ENCODE measurements around the gene ITGB3. TPM values are rescaled to one million over a fixed set of nuclear protein-coding genes. Genes with fewer than 3 reads are reported as not detected.
"Not testable (repeated sequence)": the region's sequence is repeated elsewhere in the genome, so short reads cannot be mapped to it uniquely, and the experiment has no call there.

The ITGB3 gene
- total RNA-seq, 1 donor from 2014 or later: 116 TPM

DNA sequence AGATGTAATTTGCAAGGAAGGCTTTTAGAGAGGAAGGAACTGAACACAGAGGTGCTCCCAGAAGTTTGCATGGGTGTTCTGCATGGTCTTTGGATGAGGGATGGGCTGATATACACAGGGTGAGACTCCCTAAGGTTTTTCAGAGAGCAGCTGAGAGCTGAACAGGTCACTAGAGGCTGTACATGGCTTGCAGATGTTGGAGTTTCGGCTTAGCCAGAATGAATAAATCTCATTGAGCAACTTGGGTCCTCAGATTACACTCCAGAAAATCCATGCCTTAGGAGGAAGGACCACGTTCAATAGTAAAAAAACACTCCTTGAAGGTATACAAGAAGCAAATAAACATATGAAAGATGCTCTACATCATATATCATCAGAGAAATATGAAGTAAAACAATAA, 7.5 kb upstream of the ITGB3 start:
- no peak for DNase-seq

DNA sequence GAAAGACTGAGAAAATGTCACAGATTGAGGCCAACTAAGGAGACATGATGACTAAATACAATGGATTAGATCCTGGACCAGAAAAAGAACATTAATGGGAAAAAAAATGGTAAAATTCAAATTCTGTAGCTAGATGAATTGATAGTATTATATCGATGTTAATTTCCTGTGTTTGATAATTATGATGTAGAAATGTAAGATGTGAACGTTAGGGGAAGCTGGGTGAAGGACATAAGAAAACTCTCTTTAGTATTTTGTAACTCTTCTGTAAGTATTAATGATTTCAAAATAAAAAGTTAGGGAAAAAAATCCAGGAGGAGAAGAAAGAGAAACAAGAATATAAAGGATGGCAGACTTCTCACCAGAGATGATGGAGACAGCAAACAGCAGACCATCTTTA, 2.8 kb upstream of the ITGB3 start:
- no peak for DNase-seq

DNA sequence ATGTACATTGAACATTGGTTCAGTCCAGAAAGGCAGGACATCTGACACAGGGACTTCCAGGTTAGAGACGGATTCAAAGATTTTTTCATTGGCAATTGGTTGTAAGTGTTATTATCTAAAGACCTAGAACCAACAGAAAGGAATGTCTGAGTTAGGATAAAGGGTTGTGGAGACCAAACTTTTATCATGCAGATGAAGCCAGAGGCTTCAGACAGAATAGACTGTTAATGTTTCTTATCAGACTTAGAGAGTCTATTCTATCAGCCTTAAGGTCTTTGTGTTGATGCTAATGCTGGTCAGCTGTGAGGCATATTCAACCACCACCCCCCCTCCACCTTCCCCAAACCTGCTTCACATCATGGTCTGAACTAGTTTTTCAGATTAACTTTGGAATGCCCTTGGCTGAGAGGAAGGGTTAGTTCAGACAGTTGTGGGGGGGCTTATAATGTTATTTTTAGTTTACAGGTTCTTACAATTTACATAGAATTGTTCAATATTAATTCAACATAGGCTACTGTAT, 2.1 kb upstream of the ITGB3 start:
- no peak for DNase-seq

DNA sequence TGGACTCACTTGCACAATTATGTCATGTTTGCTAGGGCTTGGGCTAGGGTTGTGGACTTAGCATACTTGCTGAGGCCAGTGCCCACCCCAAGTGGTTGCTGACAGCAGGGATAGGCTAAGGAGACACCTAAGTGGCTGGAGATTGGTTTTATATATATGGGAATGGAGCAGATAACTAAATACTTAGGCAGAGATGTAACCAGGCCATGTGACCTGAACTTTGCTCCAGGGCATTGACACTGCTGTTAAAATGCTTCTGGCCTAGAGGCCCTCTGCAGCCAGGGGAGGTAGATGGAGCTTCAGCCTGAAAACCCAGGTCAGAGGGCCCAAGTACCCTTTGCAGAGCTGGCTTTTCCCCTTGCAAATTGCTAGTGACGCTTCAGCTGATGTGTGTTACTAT, 1.4 kb upstream of the ITGB3 start:
- DNase-seq: no peak

DNA sequence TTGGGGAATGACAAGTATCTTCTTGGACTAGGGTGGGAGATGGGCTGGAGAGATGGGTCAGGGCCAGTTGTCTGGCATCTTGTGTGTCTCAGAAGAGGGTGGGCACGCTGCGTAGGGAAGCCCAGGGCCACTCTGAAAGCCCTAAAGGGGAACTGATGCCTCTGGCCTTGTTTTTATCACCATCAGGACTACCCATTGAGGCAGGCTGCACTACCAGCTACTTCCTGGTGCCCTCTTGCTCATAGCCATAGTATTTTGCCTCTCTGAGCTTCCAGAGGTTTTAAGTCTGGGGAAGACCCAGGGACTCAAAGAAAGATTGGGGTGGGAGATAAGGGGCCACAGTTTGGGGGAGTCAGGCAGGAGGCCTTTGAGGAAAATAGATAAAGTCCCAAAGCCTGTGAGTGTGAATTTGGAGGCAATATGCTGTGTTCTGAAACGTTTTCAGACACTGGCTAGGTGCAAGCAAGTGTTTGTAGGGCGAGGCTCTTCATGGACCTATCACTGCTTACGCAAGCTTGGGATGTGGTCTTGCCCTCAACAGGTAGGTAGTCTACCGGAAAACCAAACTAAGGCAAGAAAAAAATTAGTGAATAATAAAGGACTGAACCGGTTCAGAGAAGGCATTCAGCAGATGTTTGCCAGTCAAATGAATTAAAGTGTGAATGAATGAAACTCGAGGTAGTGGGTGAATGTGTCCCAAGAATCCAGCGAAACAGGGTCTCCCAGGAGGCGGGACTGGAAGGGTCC, 688 bp upstream of the ITGB3 start:
- no peak for DNase-seq

DNA sequence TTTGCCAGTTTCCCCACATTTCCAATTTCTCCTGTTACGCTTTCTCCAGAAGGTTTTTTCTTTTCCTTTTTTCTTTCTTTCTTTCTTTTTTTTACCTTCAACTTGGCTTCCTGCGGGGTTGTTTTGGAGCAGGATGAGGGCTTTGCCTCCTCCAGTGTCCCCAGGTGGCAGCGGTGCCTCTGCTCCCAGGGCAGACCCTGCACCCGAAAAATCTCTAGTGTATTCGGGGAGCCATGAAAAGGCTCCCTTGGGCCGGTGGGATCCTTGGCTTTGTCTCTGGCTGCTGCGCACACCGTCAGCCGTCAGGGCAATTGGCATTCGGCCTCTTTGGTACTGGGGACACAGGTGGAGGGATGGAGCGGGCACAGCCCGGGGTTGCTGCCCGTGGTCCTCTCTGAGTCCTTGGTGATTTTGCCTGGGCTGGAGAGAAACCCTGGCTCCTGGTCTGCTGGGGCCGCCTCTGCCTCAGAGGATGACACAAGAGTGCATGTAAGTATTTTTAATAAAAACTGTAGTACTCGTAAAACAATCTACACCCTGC, 846 bp downstream of the ITGB3 start:
- DNase-seq: peak; percentile 12

GRCh38 chr17:47257651-47258339, 4.2 kb downstream of the ITGB3 start:
- peak; percentile 58 for DNase-seq

DNA sequence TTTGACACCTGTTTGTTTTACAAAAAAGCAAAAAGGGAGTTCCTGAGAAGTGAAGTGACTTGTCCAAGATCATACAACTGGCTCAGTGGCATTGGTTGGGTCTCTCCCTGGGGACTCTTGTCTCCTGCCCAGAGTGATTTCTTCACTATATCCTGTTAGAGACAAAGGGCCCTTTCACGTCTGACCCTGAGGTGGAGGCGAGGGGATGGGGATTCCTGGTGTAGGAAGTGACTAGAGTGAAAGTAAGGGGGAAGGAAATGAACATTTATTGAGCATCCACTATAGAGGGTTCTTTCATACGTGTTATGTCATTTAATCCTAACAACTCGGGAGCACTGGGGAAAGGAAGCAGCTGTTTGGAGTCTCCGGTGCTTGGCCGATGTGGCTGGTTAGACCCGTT, 9.0 kb downstream of the ITGB3 start:
- DNase-seq: peak; percentile 74

DNA sequence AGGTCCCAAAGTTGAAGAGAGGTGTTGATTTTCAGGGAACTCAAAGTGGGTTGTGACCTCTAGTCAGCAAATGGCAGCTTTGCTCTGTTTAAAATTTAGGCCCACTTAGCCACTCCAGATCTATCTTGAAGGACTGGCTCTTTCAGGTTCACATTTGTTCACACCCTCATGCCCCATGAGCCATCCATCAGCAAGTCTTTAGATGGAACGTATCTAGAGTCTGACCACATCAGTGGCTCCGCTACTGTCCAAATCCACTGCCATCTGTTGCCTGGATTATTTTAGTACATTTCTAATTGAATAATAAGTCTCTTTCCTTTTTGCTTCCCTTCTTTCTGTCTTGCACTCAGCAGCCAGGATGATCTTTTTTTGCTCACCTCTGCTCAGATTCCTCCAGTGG, 10.5 kb downstream of the ITGB3 start:
- no peak for DNase-seq

- peak; percentile 71 for DNase-seq
Observed at GRCh38 chr17:47265983-47266541, 12.4 kb downstream of the ITGB3 start.

- DNase-seq: no peak
Observed at GRCh38 chr17:47266782-47267181, 13.2 kb downstream of the ITGB3 start.

DNA sequence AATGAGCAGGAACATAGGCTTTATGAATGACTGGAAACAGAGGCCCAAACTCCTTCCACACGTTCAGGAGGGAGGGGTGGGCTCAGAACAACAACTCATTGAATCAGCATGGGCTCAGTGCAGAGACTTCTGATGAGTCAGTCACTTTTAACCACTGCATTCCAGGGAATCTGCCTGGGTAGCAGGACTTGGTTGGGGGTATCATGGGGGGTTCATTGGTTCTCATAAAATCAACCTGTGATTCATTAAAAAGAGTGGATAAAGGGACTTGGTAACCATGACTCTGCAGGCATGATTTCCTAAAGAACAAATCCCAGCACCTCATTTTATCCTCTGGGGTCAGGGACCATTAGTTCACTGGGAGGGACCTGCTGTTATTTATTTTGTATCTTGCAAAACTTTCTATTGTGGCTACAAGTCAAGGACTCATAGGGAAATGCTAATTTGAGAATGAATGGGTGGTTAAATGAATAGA, 13.8 kb downstream of the ITGB3 start:
- DNase-seq: peak; percentile 30

GRCh38 chr17:47268964-47269363, 15.3 kb downstream of the ITGB3 start:
- not testable (repeated sequence) for DNase-seq

DNA sequence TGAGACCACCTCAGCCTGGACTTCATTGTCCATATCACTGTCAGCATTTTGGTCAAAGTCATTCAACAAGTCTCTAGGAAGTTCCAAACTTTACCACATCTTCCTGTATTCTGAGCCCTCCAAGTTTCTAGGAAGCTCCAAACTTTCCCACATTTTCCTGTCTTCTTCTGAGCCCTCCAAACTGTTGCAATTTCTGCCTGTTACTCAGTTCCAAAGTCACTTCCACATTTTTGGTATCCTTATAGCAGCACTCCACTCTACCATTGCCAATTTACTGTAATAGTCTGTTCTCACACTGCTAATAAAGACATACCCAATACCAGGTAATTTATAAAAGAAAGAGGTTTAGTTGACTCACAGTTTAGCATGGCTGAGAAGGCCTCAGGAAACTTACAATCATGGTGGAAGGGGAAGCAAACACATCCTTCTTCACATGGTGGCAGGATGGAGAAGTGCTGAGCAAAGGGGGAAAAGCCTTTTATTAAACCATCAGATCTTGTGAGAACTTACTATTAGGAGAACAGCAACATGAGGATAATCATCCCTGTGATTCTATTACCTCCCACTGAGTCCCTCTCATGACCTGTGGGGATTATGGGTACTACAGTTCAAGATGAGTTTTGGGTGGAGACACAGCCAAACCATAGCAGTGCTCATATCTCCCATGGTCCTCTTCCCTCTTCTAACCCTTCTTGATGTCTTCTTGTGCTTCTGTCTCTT, 16.1 kb downstream of the ITGB3 start:
- DNase-seq: not testable (repeated sequence)

DNA sequence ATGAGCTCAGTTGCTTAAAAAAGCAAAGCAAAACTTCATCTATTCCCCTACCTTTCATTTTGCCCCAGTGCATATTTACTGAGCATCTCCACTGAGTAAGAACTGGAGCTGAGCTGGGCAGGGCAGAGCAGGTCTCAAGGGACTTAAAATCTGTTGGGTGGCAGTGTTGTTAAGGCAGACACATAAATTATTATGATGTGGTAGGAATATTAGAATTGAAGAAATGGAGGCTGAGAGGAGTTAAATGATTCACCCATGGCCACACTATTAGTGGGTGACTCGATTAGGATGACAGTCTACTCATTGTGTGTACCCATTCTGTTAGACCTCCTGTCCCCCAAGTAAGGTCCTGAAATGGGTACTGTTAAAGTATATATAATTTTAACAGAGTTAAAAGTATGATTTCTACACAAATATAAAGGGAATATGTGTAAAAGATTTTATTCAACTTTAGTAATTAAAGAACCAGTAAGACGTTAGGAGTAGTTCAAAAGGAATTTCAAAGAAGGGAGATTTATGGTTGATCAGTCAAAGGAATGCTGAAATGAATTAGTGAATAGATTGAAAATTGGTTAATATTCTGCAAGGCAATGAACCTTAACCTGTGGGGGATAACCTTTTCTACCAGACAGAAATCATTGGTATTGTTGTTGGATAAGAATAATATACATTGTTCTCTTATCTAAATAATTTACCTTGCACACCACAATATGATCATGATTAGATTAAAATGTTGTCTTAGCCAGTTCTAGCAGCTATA, 17.5 kb downstream of the ITGB3 start:
- DNase-seq: no peak

DNA sequence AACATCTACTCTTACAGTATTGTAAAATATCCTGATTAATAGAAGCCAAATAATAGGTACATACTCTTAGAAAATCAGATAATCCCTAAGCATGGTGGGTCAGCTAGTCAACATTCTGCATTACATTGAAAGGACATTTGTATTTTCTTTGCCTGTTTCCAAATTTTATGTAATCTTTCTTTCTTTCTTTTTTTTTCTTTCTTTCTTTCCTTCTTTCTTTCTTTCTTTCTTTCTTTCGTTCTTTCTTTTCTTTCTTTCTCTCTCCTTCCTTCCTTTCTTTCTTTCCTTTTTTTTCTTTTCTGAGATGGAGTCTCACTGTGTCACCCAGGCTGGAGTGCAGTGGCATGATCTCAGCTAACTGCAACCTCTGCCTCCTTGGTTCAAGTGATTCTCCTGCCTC, 18.9 kb downstream of the ITGB3 start:
- DNase-seq: no peak

GRCh38 chr17:47273245-47273644, 19.6 kb downstream of the ITGB3 start:
- DNase-seq: no peak

- no peak for DNase-seq
Observed at GRCh38 chr17:47274319-47275069, 20.9 kb downstream of the ITGB3 start.

DNA sequence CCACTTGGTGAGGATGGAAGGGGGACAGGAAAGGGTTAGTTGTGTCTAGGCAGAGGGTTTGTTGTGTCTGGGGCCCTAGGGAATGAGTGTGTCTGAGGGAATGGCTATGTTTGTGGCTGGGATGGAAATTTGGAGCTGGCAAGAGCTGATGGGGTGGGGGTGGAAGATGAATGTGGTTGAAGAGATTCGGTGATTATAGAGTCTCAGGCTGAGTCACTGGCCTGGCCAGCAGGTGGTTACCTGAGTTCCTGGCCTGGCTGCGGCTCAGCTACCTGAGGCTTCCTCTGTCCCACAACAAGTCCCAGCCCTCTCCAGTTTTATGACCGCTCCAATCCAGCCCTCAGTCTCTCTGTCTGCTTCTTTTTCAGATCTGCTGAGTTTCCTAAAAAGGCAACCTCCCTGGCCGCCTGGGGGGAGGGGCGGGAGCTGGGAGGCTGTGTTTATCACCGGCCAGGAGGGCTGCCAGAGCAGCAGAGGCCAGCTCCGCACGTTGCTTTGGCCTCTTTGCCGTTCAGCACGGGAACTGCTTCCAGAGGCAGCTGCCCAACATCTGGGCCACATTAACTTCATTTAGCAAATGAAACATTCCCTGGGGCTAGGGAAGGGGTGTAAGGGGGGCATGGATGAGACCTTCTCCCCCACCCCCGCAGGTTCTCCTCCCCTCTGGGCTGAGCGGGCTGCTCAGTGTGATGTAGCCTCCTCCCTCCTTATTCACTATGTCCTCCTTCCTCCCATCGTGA, 21.8 kb downstream of the ITGB3 start:
- no peak for DNase-seq

DNA sequence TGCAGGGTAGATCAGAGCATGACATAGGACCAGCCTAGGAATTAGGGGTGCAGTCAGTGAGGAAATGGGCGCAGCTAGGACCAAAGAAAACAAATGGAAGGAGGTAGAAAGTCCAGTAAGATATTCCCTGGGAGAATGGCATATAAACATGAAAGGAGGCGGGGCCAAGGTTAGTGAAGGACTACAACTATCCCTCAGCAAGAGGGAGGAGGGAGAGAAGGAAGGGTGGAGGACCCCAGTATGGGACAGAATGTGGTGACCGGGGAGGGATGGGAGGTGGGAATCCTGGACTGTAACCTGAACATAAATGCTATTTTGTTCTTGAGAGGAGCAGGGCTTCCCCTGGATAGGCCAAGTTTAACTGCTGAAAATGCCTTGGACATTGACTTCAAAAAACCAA, 22.8 kb downstream of the ITGB3 start:
- no peak for DNase-seq

Data from dermis blood vessel endothelial cell (primary cell).